ENCODE measurements around the gene PLGLB2. TPM values are rescaled to one million over a fixed set of nuclear protein-coding genes. Genes with fewer than 3 reads are reported as not detected.
"Not testable (repeated sequence)": the region's sequence is repeated elsewhere in the genome, so short reads cannot be mapped to it uniquely, and the experiment has no call there.

PLGLB2 gene
- total RNA-seq (1 to 10 TPM in 1 of 5 donors, not detected in 4; 2.9 TPM), polyA plus RNA-seq (1 to 10 TPM in 2 of 3 donors, not detected in 1; 1.5 to 3.3 TPM)
- long read RNA-seq, donor 1: 0 reads
- long read RNA-seq, donor 2, partial matches to known transcripts: 0 of 1 reads
- long read RNA-seq, donor 2, other reads (novel, unspliced or antisense): 0 of 1 reads
- long read RNA-seq, donor 3, partial matches to known transcripts: 0 of 2 reads
- long read RNA-seq, donor 3, other reads (novel, unspliced or antisense): 0 of 2 reads
- long read RNA-seq, donor 4: 0 reads
- long read RNA-seq, donor 5: 0 reads
- long read RNA-seq, donor 6: 0 reads
- long read RNA-seq, donor 7, partial matches to known transcripts: 0 of 1 reads
- long read RNA-seq, donor 7, other reads (novel, unspliced or antisense): 0 of 1 reads
- long read RNA-seq, donor 8, partial matches to known transcripts: 0 of 1 reads
- long read RNA-seq, donor 8, other reads (novel, unspliced or antisense): 0 of 1 reads
- long read RNA-seq, donor 9, partial matches to known transcripts: 0 of 1 reads
- long read RNA-seq, donor 9, other reads (novel, unspliced or antisense): 0 of 1 reads
- long read RNA-seq, donor 10: 0 reads

DNA sequence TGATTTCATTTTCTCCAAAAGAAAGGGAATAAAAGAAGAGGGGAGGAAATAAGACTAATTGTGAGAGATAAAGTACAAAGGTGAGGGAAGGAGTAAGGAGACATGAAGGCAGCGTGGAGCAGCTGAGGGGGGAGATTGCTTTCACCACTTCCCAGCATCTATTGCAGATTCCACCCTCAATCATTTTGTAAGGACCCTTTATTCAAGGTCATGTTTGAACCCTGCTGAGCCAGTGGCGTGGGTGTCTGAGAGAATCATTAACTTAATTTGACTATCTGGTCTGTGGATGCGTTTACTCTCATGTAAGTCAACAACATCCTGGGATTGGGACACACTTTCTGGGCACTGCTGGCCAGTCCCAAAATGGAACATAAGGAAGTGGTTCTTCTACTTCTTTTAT lies at the start of gene PLGLB2:
Gene PLGLB2 (plus strand): TSS at position 297 of the 400 bp plus-strand sequence. CDS start 67 bp downstream, at position 364.
- intact Hi-C loops (cut with DNase I; ENCODE audit: low total_unique reads); H3K36me3 ChIP-seq; DNase-seq; H3K9me3 ChIP-seq; H3K27me3 ChIP-seq; H3K4me3 ChIP-seq; H3K27ac ChIP-seq; H3K4me1 ChIP-seq: not testable (repeated sequence)
- WGBS, 5 donors: 92 to 100% (median 94%) methylated on average over 1 of the region's 3 CpGs; no CpG with 5 or more reads in 1 of the 5 donors

DNA sequence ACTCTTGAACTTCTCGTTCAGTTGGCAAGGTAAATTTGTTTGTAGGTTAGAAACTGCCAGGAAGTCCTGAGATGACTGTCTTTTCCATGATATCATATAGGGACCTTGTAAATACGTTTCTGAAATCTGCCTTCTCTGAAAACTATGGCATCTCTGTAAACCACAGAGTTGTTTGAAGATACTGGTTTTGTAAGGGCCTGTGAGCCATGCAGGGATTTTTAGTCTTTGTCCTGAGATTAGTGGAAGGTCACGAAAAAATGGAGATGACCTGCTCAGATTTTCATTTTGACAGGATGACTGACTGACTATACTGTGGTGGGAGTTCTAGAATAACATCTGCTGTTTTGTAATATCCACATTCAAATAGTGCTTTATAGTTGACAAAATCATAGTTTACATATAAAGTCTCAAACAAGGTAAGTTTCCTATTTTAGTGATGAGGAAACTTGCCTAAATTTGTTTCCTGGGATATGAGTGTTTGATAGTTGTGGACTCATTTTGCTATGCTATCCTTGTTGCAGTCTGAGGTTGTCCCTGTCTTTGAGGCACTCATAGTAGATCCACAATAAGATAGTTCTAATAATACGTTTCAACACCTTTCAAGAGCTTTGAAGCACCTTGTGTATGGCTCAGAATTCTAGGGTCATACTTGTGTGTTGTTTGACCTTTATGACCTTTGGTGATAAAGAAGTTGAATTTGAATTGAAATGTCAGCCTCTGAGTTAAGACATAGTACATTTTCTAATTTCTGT lies 43.1 kb upstream of the PLGLB2 start:
- H3K9me3 ChIP-seq; intact Hi-C loops (cut with DNase I; ENCODE audit: low total_unique reads); H3K27me3 ChIP-seq; H3K27ac ChIP-seq; H3K4me1 ChIP-seq; H3K4me3 ChIP-seq; DNase-seq; H3K36me3 ChIP-seq: not testable (repeated sequence)
- WGBS, 5 donors: 48 to 56% (median 54%) methylated on average over 2 of the region's 4 CpGs; no CpG with 5 or more reads in 1 of the 5 donors

DNA sequence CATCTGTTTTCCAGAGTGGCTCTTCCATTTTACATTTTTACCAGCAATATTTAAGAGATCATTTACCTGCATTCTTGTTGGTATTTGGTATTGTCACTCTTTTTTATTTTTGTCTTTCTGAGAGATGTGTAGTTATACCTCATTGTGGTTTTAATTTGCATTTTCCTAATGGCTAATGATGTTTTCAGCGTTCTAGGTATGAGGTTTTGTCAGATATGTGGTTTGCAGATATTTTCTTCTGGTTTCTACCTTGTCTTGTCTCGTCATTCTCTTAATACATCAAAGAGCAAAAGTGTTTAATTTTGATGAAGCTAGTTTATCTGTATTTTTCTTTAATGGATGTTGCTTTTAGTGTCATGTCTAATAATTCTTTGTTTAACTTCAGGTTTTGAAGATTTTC lies 39.5 kb upstream of the PLGLB2 start:
- H3K27me3 ChIP-seq; H3K27ac ChIP-seq; H3K4me3 ChIP-seq; H3K9me3 ChIP-seq; H3K4me1 ChIP-seq; DNase-seq; H3K36me3 ChIP-seq; intact Hi-C loops (cut with DNase I; ENCODE audit: low total_unique reads): not testable (repeated sequence)
- 63 to 90% (median 71%) methylated on average over 2 of the region's 2 CpGs; no CpG with 5 or more reads in 1 of the 5 donors for WGBS, 5 donors

DNA sequence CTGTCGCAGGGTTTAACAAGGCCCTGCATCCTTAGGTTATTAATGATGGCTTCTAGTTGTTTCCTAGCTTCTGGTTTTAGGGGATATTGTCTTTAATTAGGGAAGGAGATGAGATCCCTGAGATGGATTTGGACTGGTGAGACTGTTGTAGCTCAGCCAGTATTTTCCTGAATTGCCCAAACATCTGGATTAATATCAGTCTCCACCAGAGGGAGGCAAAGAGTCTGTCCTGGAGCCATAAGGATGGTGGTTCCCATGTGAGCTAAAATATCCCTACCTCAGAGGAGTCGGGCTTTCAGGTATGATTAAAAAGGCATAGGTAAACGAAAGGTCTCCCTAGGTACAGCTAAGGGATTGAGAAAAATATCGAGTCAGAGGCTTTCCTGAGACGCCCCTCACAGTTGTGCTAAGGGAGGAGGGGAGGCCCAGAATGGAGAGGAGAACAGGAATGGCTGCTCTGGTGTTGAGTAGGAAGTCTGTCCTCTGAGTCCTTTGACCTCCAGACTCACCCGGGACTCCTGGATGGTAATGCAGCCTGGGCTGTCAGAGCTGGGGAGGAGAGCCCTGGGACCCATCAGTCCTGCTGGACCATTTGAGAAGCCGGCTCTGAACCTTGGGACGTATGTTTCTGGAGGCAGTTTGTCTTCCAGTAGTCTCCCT lies 19.8 kb upstream of the PLGLB2 start:
- H3K9me3 ChIP-seq; H3K27ac ChIP-seq; DNase-seq; H3K36me3 ChIP-seq; H3K4me1 ChIP-seq; H3K4me3 ChIP-seq; H3K27me3 ChIP-seq; intact Hi-C loops (cut with DNase I; ENCODE audit: low total_unique reads): not testable (repeated sequence)
- no CpG with 5 or more reads among the region's 8 CpGs for WGBS, 5 donors

DNA sequence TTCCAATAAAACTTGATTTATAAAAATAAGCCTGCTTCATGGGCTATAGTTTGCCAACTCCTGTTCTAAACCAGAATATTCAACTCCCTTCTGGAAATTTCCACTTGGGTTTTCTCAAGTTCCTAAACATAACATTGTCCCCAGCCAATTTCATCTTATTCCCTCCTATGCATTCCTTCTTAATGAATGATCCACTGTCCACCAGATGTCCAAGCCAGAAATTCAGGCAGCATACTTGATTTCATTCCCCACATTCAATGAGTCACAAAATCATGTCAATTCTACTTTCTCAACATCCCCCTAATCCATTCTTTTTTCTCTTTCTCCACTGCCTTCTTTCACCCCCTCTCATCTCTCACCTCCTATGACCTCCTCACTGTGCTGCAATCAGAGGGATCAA lies 7.0 kb upstream of the PLGLB2 start:
- H3K27ac ChIP-seq; H3K4me1 ChIP-seq; DNase-seq; intact Hi-C loops (cut with DNase I; ENCODE audit: low total_unique reads); H3K9me3 ChIP-seq; H3K4me3 ChIP-seq; H3K36me3 ChIP-seq; H3K27me3 ChIP-seq: not testable (repeated sequence)

DNA sequence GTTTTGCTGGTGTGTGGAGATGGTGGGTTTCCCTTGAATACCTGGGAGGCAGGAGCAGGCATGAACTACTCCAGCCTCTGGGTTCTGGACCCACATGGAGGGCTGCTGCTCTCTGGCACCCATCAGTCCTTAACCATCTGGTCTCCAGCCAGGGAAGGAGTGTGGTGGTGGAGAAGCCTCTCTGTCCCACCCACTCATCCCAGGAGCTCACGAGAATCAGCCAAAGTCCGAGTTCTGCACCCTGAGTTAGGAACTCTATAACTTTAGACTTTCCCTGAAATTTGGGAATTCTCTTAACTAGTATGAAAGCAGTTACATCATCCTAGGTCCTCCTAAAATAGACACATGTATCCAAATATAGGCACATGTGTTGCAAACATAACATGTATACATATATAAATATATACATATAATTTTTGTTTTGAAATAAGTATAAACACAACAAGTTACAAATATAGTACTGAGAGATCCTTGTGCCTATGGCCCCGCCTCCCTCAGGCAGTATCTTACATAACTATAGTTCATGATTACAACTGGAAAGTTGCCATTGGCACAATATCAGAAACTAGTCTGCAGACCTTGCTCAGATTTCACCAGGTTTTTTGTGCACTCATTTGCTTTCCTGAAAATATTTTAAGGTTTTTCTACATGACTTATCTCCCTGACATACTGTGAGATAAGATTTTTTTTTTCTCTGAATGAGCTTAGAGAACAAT lies 5.3 kb upstream of the PLGLB2 start:
- H3K27ac ChIP-seq; H3K9me3 ChIP-seq; DNase-seq; H3K36me3 ChIP-seq; H3K4me1 ChIP-seq; intact Hi-C loops (cut with DNase I; ENCODE audit: low total_unique reads); H3K4me3 ChIP-seq; H3K27me3 ChIP-seq: not testable (repeated sequence)
- no CpG with 5 or more reads among the region's 3 CpGs for WGBS, 5 donors

DNA sequence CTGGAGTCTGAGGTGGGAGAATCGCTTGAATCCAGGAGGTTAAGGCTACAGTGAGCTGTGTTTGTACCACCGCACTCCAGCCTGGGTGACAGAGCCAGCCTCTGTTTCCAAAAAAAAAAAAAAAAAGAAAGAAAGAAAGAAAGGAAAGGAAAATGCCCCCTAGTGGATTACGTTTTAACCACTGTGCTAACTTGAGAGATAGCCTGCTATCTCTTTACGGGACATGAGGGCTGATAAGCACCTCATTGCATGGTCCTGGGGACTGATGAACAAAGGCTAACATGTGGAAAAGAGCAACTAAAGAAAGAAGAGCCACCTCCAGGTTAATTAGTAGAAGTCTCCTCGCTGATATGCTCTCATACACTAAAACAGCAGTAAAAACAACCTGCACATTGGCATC lies 4.2 kb upstream of the PLGLB2 start:
- H3K4me3 ChIP-seq; H3K4me1 ChIP-seq; H3K36me3 ChIP-seq; H3K27me3 ChIP-seq; H3K9me3 ChIP-seq; DNase-seq; intact Hi-C loops (cut with DNase I; ENCODE audit: low total_unique reads); H3K27ac ChIP-seq: not testable (repeated sequence)
- WGBS, 5 donors: 46 to 67% (median 53%) methylated on average over 1 to 4 of the region's 5 CpGs

DNA sequence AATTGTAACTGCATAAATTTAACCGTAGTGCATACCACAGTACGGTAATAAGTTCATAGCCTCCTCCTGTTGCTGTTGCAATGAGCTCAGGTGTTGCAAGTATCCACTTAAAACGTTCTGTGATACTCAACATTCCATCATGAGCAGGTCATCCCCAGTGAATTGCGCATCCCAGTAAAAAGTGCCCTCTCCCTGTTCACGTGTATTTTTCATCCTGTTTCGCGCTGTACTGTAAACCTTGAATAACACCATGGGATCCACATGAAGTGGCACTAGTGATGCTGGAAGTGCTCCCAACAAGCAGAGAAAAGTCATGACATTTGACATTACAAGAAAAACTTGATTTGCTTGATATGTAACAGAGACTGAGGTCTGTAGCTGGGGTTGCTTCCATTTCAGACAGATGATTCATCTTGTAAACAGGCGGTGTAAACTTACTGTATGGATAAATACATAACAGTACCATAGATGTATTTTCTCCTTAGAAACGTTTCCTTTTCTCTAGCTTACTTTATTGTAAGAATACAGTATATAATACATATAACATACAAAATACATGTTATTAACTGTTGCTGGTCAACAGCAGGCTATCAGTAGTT lies 2.4 kb upstream of the PLGLB2 start:
- H3K4me1 ChIP-seq; intact Hi-C loops (cut with DNase I; ENCODE audit: low total_unique reads); H3K36me3 ChIP-seq; DNase-seq; H3K27me3 ChIP-seq; H3K9me3 ChIP-seq; H3K27ac ChIP-seq; H3K4me3 ChIP-seq: not testable (repeated sequence)
- 74 to 94% (median 92%) methylated on average over 4 to 5 of the region's 9 CpGs for WGBS, 5 donors

DNA sequence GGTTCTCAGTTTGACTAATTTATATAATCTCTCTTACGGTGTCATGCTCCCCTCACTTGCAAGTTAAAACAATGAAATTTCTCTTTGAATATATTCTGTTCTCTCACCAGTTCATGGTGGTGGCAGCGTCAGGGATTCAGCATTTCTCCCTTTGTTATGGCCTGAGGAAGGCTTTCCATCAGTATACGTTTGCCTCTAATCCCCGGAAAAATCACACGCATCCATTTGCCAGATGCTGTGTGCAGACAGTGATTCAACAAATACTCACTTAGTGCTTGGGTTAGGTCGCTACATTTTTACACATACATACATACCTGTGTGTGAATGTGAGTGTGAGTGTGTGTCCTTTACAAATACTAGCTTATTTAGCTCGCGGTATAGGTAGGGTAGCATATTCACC lies 637 bp downstream of the PLGLB2 start:
- H3K36me3 ChIP-seq; H3K4me1 ChIP-seq; H3K4me3 ChIP-seq; H3K27ac ChIP-seq; H3K9me3 ChIP-seq; intact Hi-C loops (cut with DNase I; ENCODE audit: low total_unique reads); H3K27me3 ChIP-seq; DNase-seq: not testable (repeated sequence)
- WGBS, 5 donors: 25 to 68% (median 45%) methylated on average over 2 of the region's 8 CpGs; no CpG with 5 or more reads in 1 of the 5 donors

DNA sequence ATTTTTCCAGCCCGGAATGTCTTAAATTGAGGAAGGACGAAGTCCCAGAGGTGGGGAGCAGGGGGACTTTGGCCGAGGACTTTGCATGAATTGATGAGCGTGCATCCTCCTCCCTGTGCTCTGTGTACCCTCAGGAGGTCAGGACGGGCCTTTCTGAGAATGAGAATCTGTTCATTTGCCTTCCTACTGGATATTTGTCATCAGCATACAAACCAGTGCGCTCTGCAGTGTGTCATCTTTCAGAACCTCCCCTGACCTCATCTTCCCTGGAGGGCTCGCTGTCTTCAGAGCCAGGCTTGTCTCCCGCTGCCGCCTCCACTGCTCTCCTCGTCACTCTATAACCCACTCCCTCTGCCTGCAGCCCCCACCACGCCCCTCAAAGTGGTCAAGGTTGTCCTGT lies 2.7 kb downstream of the PLGLB2 start:
- H3K9me3 ChIP-seq; H3K27ac ChIP-seq; H3K36me3 ChIP-seq; H3K27me3 ChIP-seq; H3K4me3 ChIP-seq; H3K4me1 ChIP-seq; intact Hi-C loops (cut with DNase I; ENCODE audit: low total_unique reads); DNase-seq: not testable (repeated sequence)
- 96 to 100% (median 97%) methylated on average over 3 to 7 of the region's 11 CpGs; no CpG with 5 or more reads in 1 of the 5 donors for WGBS, 5 donors

DNA sequence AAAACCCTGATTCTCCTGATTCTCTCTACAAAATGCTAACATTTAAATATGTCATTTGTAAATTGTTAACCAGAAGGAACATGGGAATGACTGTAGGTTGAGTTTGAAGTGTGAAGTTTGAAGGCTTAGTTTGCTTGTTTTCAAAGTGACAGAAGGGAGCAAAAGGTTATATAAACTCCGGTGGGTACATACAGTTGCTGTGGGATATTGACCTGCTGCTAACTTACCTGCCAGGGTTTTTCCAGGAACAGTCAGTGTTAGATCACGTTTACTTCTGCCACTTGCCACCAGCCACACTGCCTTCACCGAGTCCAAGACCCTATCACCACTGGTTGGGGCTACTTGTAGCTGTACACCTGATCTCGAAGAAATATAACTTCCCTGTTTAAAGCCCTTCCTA lies 6.9 kb downstream of the PLGLB2 start:
- 29 to 57% (median 36%) methylated on average over 2 to 4 of the region's 4 CpGs for WGBS, 5 donors
- H3K9me3 ChIP-seq; H3K27ac ChIP-seq; H3K4me3 ChIP-seq; H3K27me3 ChIP-seq; DNase-seq; H3K36me3 ChIP-seq; H3K4me1 ChIP-seq; intact Hi-C loops (cut with DNase I; ENCODE audit: low total_unique reads): not testable (repeated sequence)
